ENCODE data around the gene CDC14A. TPM values are rescaled to one million over a fixed set of nuclear protein-coding genes. Genes with fewer than 3 reads are reported as not detected.

The CDC14A gene
- total RNA-seq, 2 experiments from 2014 or later, result 12.2 to 13.6 TPM

- Mint-ChIP-seq H3K36me3 (ENCODE audit: low read depth) (peaks cover 40% of the 10 kb centered on the region), H3K27me3 (no peaks in the 10 kb centered on the region), H3K27ac (peak overlapping the region; percentile 70), H3K9me3 (ENCODE audit: low read depth) (no peaks in the 10 kb centered on the region), H3K4me3 (no peak overlapping the region), H3K4me1 (peaks cover 68% of the 10 kb centered on the region)
- peak; percentile 79 for ATAC-seq
- peak; percentile 41 for DNase-seq
- CTCF ChIA-PET, result interaction anchor here (1.1 kb wide), 1 partner anchor 35 kb away, joined by 4 read pairs; no protein-coding TSS in a partner anchor
- intact Hi-C loops (cut with DNase I, micrococcal nuclease), result loop anchor here (1.0 to 2.0 kb wide), 2 partner anchors 12 to 17 kb away; no protein-coding TSS in a partner anchor
- POLR2A ChIA-PET, result no interaction called here
These were observed 75.9 kb downstream of the CDC14A start for GRCh38 chr1:100428160-100428559.

GRCh38 chr1:100430325-100430756 is 78.0 kb downstream of the CDC14A start:
- peaks cover 3% of the 10 kb centered on the region for H3K9me3 Mint-ChIP-seq (ENCODE audit: low read depth)
- peaks cover 45% of the 10 kb centered on the region for H3K36me3 Mint-ChIP-seq (ENCODE audit: low read depth)
- DNase-seq, result no peak
- H3K4me1 Mint-ChIP-seq, result peaks cover 66% of the 10 kb centered on the region
- no peak for ATAC-seq
- CTCF ChIA-PET, result interaction anchor here (0.7 to 5.6 kb wide), 4 partner anchors 26 to 77 kb away, joined by 3 to 24 read pairs (median 7); partner anchors contain the start of gene CDC14A
- POLR2A ChIA-PET, result no interaction called here
- no peaks in the 10 kb centered on the region for H3K27me3 Mint-ChIP-seq
- H3K4me3 Mint-ChIP-seq, result no peak overlapping the region
- peak overlapping the region; percentile 10 for H3K27ac Mint-ChIP-seq
- intact Hi-C loops (cut with DNase I, micrococcal nuclease), result no loop called here

- H3K27me3 Mint-ChIP-seq, result no peaks in the 10 kb centered on the region
- CTCF ChIA-PET, result interaction anchor here (0.6 to 5.6 kb wide), 7 partner anchors 9 to 828 kb away, joined by 3 to 24 read pairs (median 5); partner anchors contain the start of gene CDC14A
- POLR2A ChIA-PET, result no interaction called here
- ATAC-seq, result no peak
- peaks cover 3% of the 10 kb centered on the region for H3K9me3 Mint-ChIP-seq (ENCODE audit: low read depth)
- intact Hi-C loops (cut with DNase I, micrococcal nuclease), result no loop called here
- peaks cover 70% of the 10 kb centered on the region for H3K4me1 Mint-ChIP-seq
- DNase-seq, result no peak
- H3K4me3 Mint-ChIP-seq, result no peak overlapping the region
- H3K36me3 Mint-ChIP-seq (ENCODE audit: low read depth), result peaks cover 54% of the 10 kb centered on the region
- H3K27ac Mint-ChIP-seq, result peak overlapping the region; percentile 61
These were observed 79.6 kb downstream of the CDC14A start for GRCh38 chr1:100431954-100432353.

- peak; percentile 35 for ATAC-seq
These were observed 81.3 kb downstream of the CDC14A start for GRCh38 chr1:100433563-100433962.

GRCh38 chr1:100434831-100435230 is 82.5 kb downstream of the CDC14A start:
- DNase-seq (no peak), ATAC-seq (no peak)
- Mint-ChIP-seq H3K9me3 (ENCODE audit: low read depth) (peaks cover 3% of the 10 kb centered on the region), H3K4me1 (peaks cover 72% of the 10 kb centered on the region), H3K27me3 (no peaks in the 10 kb centered on the region), H3K4me3 (no peak overlapping the region), H3K36me3 (ENCODE audit: low read depth) (peaks cover 56% of the 10 kb centered on the region), H3K27ac (peak overlapping the region; percentile 61)
- ChIA-PET POLR2A (interaction anchor here (0.6 to 0.7 kb wide), 2 partner anchors 20 to 108 kb away, joined by 3 read pairs; no protein-coding TSS in a partner anchor), CTCF (interaction anchor here (1.4 to 5.6 kb wide), 2 partner anchors 10 to 21 kb away, joined by 4 to 24 read pairs; no protein-coding TSS in a partner anchor)
- intact Hi-C loops (cut with DNase I, micrococcal nuclease), result no loop called here

More at GRCh38 chr1:100433563-100433962, 81.3 kb downstream of the CDC14A start:
- no peak for DNase-seq
- no peak overlapping the region for H3K4me3 Mint-ChIP-seq
- H3K27me3 Mint-ChIP-seq, result no peaks in the 10 kb centered on the region
- H3K27ac Mint-ChIP-seq, result peak overlapping the region; percentile 31
- ChIA-PET CTCF (interaction anchor here (0.8 to 5.6 kb wide), 8 partner anchors 9 to 80 kb away, joined by 3 to 24 read pairs (median 4); no protein-coding TSS in a partner anchor), POLR2A (no interaction called here)
- H3K4me1 Mint-ChIP-seq, result peaks cover 68% of the 10 kb centered on the region
- H3K36me3 Mint-ChIP-seq (ENCODE audit: low read depth), result peaks cover 58% of the 10 kb centered on the region
- intact Hi-C loops (cut with DNase I, micrococcal nuclease), result no loop called here
- peaks cover 3% of the 10 kb centered on the region for H3K9me3 Mint-ChIP-seq (ENCODE audit: low read depth)

- ATAC-seq, result no peak
- H3K4me1 Mint-ChIP-seq, result peaks cover 74% of the 10 kb centered on the region
- no peak for DNase-seq
- peaks cover 3% of the 10 kb centered on the region for H3K9me3 Mint-ChIP-seq (ENCODE audit: low read depth)
- CTCF ChIA-PET, result interaction anchor here (1.1 to 2.1 kb wide), 3 partner anchors 13 to 20 kb away, joined by 3 to 11 read pairs (median 8); no protein-coding TSS in a partner anchor
- POLR2A ChIA-PET, result no interaction called here
- H3K36me3 Mint-ChIP-seq (ENCODE audit: low read depth), result peaks cover 35% of the 10 kb centered on the region
- intact Hi-C loops (cut with DNase I, micrococcal nuclease), result no loop called here
- no peak overlapping the region for H3K27ac Mint-ChIP-seq
- no peak overlapping the region for H3K4me3 Mint-ChIP-seq
- H3K27me3 Mint-ChIP-seq, result no peaks in the 10 kb centered on the region
These were observed 86.1 kb downstream of the CDC14A start for GRCh38 chr1:100438375-100438774.

- Mint-ChIP-seq H3K36me3 (ENCODE audit: low read depth) (peaks cover 36% of the 10 kb centered on the region), H3K27me3 (no peaks in the 10 kb centered on the region), H3K27ac (peak overlapping the region; percentile 79), H3K4me3 (no peak overlapping the region), H3K4me1 (peaks cover 74% of the 10 kb centered on the region), H3K9me3 (ENCODE audit: low read depth) (peaks cover 3% of the 10 kb centered on the region)
- no peak for ATAC-seq
- POLR2A ChIA-PET, result no interaction called here
- CTCF ChIA-PET, result interaction anchor here (1.1 to 2.2 kb wide), 7 partner anchors 13 to 85 kb away, joined by 3 to 15 read pairs (median 5); no protein-coding TSS in a partner anchor
- intact Hi-C loops (cut with DNase I, micrococcal nuclease), result no loop called here
- DNase-seq, result no peak
These were observed 86.5 kb downstream of the CDC14A start for GRCh38 chr1:100438789-100439188.

GRCh38 chr1:100440075-100440809 is 87.9 kb downstream of the CDC14A start:
- Mint-ChIP-seq H3K27ac (peak overlapping the region; percentile 75), H3K27me3 (no peaks in the 10 kb centered on the region), H3K4me1 (peaks cover 75% of the 10 kb centered on the region), H3K4me3 (peak overlapping the region; percentile 41), H3K36me3 (ENCODE audit: low read depth) (peaks cover 30% of the 10 kb centered on the region), H3K9me3 (ENCODE audit: low read depth) (no peaks in the 10 kb centered on the region)
- DNase-seq (peak; percentile 83), ATAC-seq (peak; percentile 71)
- ChIA-PET POLR2A (no interaction called here), CTCF (interaction anchor here (1.2 to 2.2 kb wide), 5 partner anchors 13 to 86 kb away, joined by 4 to 15 read pairs (median 8); no protein-coding TSS in a partner anchor)
- intact Hi-C loops (cut with DNase I, micrococcal nuclease), result loop anchor here (1.0 to 10.0 kb wide), 4 partner anchors 12 to 855 kb away; a partner anchor contains a TSS

- H3K36me3 Mint-ChIP-seq (ENCODE audit: low read depth), result peaks cover 23% of the 10 kb centered on the region
- peaks cover 78% of the 10 kb centered on the region for H3K4me1 Mint-ChIP-seq
- H3K9me3 Mint-ChIP-seq (ENCODE audit: low read depth), result no peaks in the 10 kb centered on the region
- no peak for ATAC-seq
- POLR2A ChIA-PET, result no interaction called here
- no peak overlapping the region for H3K27ac Mint-ChIP-seq
- DNase-seq, result no peak
- intact Hi-C loops (cut with DNase I, micrococcal nuclease), result loop anchor here (1.0 to 10.0 kb wide), 4 partner anchors 90 to 854 kb away; a partner anchor contains a TSS
- no peak overlapping the region for H3K4me3 Mint-ChIP-seq
- CTCF ChIA-PET, result interaction anchor here (0.7 to 2.4 kb wide), 5 partner anchors 15 to 798 kb away, joined by 3 to 12 read pairs (median 3); no protein-coding TSS in a partner anchor
- no peaks in the 10 kb centered on the region for H3K27me3 Mint-ChIP-seq
These were observed 88.8 kb downstream of the CDC14A start for GRCh38 chr1:100441146-100441545.

GRCh38 chr1:100441651-100442050 is 89.3 kb downstream of the CDC14A start:
- H3K4me1 Mint-ChIP-seq, result peaks cover 80% of the 10 kb centered on the region
- peak overlapping the region; percentile 51 for H3K27ac Mint-ChIP-seq
- ChIA-PET CTCF (interaction anchor here (0.7 to 2.4 kb wide), 6 partner anchors 14 to 797 kb away, joined by 3 to 12 read pairs (median 4); no protein-coding TSS in a partner anchor), POLR2A (no interaction called here)
- peak; percentile 37 for DNase-seq
- ATAC-seq, result no peak
- intact Hi-C loops (cut with DNase I, micrococcal nuclease), result loop anchor here (1.0 to 10.0 kb wide), 4 partner anchors 90 to 853 kb away; a partner anchor contains a TSS
- no peaks in the 10 kb centered on the region for H3K9me3 Mint-ChIP-seq (ENCODE audit: low read depth)
- peaks cover 20% of the 10 kb centered on the region for H3K36me3 Mint-ChIP-seq (ENCODE audit: low read depth)
- no peaks in the 10 kb centered on the region for H3K27me3 Mint-ChIP-seq
- H3K4me3 Mint-ChIP-seq, result no peak overlapping the region

Measured in activated CD4-positive, alpha-beta T cell treated with anti-CD3 and anti-CD28 coated beads for 36 hours (primary cell).